ENCODE results near the gene FGD3.

The FGD3 gene

GRCh38 chr9:93026640-93027039, 79.3 kb downstream of the FGD3 start:
- DNase-seq (ENCODE audit: low read depth), result no peak
- no peak for TF ChIP-seq CTCF (IDR thresholded peaks at IDR 0.05; ENCODE audit: insufficient read depth, low read depth, low read length, missing control alignments)
- H3K4me3 ChIP-seq (ENCODE audit: low read depth, low read length), result no peak overlapping the region

- no peak for TF ChIP-seq CTCF (IDR thresholded peaks at IDR 0.05; ENCODE audit: insufficient read depth, low read depth, low read length, missing control alignments)
- no peak for DNase-seq (ENCODE audit: low read depth)
- no peak overlapping the region for H3K4me3 ChIP-seq (ENCODE audit: low read depth, low read length)
These were observed 80.4 kb downstream of the FGD3 start for GRCh38 chr9:93027750-93028149.

- peak; percentile 82 for DNase-seq (ENCODE audit: low read depth)
- no peak for TF ChIP-seq CTCF (IDR thresholded peaks at IDR 0.05; ENCODE audit: insufficient read depth, low read depth, low read length, missing control alignments)
- no peak overlapping the region for H3K4me3 ChIP-seq (ENCODE audit: low read depth, low read length)
These were observed 81.2 kb downstream of the FGD3 start for GRCh38 chr9:93028448-93029006.

GRCh38 chr9:93030642-93031628, 83.6 kb downstream of the FGD3 start:
- no peak for DNase-seq (ENCODE audit: low read depth)
- no peak for TF ChIP-seq CTCF (IDR thresholded peaks at IDR 0.05; ENCODE audit: insufficient read depth, low read depth, low read length, missing control alignments)
- H3K4me3 ChIP-seq (ENCODE audit: low read depth, low read length), result no peak overlapping the region

GRCh38 chr9:93031629-93032430, 84.5 kb downstream of the FGD3 start:
- no peak for DNase-seq (ENCODE audit: low read depth)
- H3K4me3 ChIP-seq (ENCODE audit: low read depth, low read length), result no peak overlapping the region
- no peak for TF ChIP-seq CTCF (IDR thresholded peaks at IDR 0.05; ENCODE audit: insufficient read depth, low read depth, low read length, missing control alignments)

GRCh38 chr9:93032545-93032944, 85.2 kb downstream of the FGD3 start:
- DNase-seq (ENCODE audit: low read depth), result no peak
- H3K4me3 ChIP-seq (ENCODE audit: low read depth, low read length), result no peak overlapping the region
- no peak for TF ChIP-seq CTCF (IDR thresholded peaks at IDR 0.05; ENCODE audit: insufficient read depth, low read depth, low read length, missing control alignments)
